GM12874 (cell line): ENCODE measurements around the gene NR4A2.

Experiments
- CTCF ChIP-seq: IDR thresholded peaks from 2 replicates; pipeline ENCODE4 v1.5.1; 2011; ENCODE audit warnings: low read depth, mild to moderate bottlenecking, control low read depth, low read length, moderate library complexity; ENCODE audit not compliant: insufficient read depth

Gene NR4A2

GRCh38 chr2:156343940-156344301, 11.4 kb upstream of the NR4A2 start:
- no peak for TF ChIP-seq CTCF

GRCh38 chr2:156343096-156343939, 10.8 kb upstream of the NR4A2 start:
- no peak for TF ChIP-seq CTCF

GRCh38 chr2:156342254-156343095, 10.0 kb upstream of the NR4A2 start:
- TF ChIP-seq CTCF = no peak

GRCh38 chr2:156341452-156342253, 9.1 kb upstream of the NR4A2 start:
- TF ChIP-seq CTCF = no peak

GRCh38 chr2:156340804-156341451, 8.4 kb upstream of the NR4A2 start:
- no peak for TF ChIP-seq CTCF

- TF ChIP-seq CTCF = no peak
Observed at GRCh38 chr2:156340377-156340776, 7.9 kb upstream of the NR4A2 start.
